GM21360 (cell line): ENCODE data around the gene SCUBE1.

Experiments
- ATAC-seq: cut with Tn5 transposase; IDR thresholded peaks from one replicate; pipeline ENCODE4 v1.9.1; 2021; ENCODE audit warnings: mild to moderate bottlenecking, moderate library complexity; ENCODE audit not compliant: unreplicated experiment

The SCUBE1 gene

GRCh38 chr22:43241699-43242386 is 101.3 kb downstream of the SCUBE1 start:
- ATAC-seq: no peak

GRCh38 chr22:43241138-43241597 is 102.0 kb downstream of the SCUBE1 start:
- ATAC-seq: no peak

GRCh38 chr22:43240614-43241013 is 102.6 kb downstream of the SCUBE1 start:
- no peak for ATAC-seq

DNA sequence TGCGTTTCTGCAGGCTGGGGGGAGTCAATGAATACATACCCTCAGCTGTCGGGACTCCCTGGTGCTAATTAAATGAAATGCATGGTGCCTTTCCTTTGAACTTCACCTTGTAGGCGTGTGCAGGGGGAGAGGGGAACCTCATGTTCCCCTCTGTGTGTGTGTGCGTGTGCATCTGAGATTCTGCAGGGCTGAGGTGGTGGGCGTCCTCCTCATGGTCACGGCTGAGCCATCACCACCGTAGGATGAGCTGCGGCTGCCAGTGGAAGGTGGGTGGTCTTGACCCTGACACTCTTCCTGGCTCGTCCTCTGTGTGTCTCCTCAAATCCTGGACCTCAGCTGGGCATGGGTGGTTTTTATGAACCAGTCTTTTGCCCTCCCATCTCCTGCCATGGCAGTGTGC is 103.2 kb downstream of the SCUBE1 start:
- no peak for ATAC-seq

DNA sequence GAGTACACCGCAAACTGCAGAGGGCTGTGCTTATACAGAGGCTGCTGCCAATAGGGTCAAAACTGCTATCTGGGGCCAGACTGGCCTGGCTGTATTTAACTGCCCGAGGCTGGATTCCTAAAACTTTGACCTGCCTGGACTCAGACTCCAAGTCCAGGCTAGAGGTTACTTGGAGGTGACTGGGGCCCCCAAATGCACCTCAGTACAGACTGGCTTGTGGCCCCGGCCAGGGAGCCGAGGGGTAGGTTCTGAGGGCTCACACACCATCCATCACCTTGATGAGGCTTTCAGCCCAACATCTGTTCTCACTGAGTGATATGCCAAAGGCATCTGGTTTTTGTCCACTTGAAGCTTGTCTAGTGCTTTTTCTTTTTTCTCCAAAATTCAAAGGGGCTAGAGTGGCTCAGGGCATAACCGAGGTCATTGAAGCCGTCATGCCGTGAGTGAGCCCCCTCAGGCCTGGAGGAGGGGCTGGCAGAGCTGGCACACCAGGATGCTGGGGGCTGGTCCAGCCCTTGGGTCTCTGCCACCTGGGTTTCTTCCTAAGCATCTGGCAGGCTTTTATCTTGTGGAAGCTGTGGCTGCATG is 103.9 kb downstream of the SCUBE1 start:
- ATAC-seq: no peak

DNA sequence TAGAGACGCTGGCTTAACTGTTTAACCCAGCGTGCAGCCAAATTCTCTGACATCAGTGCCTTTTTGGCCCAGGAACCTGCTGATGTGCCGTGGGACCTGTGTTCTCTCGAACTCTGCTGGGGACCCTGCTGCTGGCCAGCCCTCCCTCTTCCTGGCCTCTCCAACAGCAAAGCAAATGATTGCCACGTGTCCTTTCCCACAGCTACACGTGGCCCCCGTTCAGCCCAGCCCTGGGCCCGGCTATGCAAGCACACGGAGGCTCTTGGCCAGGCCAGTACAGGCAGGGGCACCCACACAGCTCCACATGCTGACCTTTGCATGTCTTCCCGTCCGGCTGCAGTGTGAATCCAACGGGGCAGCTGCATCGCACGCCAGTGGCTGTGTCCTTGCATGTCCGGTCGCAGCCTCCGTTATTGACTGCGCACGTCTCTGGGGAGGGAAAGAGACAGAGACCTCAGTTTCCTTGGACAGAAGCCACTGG is 104.6 kb downstream of the SCUBE1 start:
- no peak for ATAC-seq

DNA sequence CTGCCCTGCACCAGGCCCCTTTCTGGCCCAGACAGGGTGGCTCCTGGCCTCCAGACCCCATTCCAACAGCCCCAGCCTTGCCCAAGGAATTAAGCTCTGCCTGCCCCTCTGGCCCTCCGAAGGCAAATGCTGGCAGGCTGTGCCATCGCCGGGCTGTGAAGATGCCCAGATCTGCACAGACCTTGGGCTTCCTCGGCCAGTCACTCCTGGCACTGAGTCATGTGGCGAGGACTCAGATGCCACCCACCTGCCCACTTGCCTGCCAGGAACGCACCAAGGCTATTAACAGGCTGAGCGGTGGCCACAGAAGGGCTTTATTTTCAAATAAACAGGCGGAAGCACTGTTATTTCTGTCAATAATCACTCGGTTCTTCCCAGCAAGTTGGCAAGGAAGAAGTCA is 105.9 kb downstream of the SCUBE1 start:
- ATAC-seq: no peak

DNA sequence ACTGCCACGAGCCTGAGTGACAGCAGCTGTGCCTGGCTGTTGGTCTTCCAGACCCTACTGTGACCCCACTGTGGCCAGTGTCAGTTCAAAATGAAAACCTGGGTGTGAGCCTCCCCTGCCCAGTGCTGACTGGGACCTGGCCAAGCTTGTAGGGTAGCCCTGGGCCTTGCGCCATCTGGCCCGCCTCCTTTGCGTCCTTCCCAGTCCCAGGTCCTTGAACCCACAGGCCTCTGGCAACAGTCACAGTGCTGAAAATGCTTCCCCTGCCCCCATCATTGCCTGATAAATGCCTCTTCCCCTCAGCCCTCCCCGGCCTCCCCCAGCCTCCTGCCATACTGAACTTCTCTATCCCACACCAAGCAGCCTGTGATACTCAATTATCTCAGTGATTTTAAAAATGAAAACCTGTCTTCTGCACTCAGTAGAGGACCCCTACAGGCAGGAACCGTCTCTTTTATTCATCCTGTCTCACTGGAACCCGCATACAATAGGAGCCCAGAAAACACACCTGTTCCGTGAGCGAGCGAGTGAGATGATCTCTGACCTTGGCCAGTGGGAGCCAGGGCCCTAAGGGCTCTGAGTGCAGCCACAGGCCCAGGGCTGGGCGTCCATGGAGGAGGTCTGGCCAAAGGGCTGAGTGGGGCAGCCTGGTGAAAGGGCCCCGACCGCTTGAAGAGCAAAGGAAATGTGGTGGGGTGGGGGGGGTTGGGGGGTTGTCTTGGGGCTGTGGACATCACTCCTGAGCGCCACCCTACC is 106.6 kb downstream of the SCUBE1 start:
- no peak for ATAC-seq

- ATAC-seq: no peak
Measured at GRCh38 chr22:43235445-43236409, 107.4 kb downstream of the SCUBE1 start.

DNA sequence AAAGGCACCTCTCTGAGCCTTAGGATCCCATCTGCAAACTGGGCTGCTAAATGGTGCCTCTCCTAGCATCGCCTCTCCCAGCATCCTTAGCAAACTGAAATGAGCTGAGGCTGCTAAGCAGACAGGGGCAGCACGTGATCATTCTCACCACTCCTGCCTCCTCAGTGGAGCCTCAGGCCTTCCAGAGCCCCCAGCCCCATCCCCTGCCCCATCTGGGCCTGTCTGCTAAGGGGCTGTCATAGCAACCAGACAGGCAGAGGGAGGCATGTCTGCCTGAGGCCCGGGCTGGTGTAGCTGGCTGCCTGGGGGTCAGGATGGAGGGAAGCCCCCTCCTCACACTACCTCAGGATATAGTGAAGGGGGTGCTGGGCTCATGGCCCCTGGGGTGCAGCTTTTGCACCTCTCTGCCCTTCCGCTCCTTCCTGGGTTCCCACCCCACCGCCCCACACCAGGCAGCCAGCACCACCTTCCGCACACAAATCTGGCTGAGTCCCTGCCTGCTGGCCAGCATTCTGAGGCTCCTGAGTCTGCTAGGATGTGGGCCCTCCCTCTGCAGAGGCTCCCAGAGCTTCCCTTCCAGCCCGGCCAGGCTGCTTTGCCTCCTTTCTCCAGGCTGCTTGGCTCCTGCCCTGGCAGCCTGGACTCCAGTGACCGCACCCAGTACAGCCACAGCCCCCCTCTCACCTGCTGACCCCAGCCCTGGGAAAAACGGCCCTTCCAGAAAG is 108.7 kb downstream of the SCUBE1 start:
- ATAC-seq: no peak

DNA sequence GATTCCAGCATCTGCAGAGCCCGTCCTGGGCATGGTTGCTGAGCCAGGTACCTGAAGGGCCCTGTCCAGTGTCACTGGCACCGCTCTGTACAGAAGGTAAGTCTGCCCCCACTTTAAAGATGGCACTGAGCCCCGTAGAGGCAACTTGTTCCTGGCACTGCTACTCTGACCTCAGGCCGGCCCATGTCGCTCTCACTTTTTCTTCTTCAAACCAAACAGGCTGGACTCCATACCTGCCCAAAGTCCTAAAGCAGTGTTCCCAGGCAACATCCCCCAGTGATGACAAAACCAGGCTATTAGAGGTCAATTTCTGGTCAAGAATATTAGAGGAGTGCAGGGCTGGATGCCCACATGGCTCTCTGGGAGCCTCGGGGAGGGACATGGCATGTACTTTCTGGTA is 109.6 kb downstream of the SCUBE1 start:
- no peak for ATAC-seq

DNA sequence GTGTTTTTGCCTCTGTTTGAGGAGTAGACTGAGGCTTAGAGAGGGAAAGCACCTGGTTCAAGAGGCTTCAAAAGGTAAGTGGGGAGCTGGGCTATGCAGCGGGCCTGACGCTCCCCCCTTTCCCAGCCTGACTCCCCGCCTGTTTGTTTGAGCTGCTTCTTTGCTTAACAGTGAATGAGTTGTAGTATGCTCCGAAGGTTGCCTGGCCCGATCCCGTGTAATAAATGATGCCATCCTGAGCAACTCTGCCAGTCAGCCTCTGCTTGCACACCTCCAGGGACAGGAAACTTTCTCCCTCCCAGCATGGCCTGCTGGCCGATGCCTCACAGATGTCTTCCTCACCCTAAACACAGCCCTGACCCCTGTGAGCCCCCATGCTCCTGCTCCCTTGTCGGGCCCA is 110.7 kb downstream of the SCUBE1 start:
- no peak for ATAC-seq

DNA sequence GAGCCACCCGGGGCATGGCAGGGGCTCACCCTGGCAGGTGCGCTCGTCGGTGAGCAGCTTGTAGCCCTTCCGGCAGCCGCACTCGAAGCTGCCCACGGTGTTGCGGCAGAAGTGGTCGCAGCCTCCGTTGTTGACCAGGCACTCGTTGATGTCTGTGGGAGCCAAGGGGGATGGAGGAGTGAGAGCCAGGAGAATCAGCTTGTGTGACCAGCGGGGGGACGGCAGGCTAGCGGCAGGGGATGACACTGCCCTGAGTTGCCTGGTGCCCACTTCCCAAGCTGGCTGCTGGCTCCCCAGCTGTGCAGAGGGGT is 111.5 kb downstream of the SCUBE1 start:
- ATAC-seq: no peak

GRCh38 chr22:43230971-43231723 is 112.0 kb downstream of the SCUBE1 start:
- ATAC-seq: no peak

GRCh38 chr22:43230571-43230970 is 112.6 kb downstream of the SCUBE1 start:
- no peak for ATAC-seq

GRCh38 chr22:43228863-43229262 is 114.3 kb downstream of the SCUBE1 start:
- no peak for ATAC-seq

GRCh38 chr22:43228330-43228729 is 114.8 kb downstream of the SCUBE1 start:
- no peak for ATAC-seq

DNA sequence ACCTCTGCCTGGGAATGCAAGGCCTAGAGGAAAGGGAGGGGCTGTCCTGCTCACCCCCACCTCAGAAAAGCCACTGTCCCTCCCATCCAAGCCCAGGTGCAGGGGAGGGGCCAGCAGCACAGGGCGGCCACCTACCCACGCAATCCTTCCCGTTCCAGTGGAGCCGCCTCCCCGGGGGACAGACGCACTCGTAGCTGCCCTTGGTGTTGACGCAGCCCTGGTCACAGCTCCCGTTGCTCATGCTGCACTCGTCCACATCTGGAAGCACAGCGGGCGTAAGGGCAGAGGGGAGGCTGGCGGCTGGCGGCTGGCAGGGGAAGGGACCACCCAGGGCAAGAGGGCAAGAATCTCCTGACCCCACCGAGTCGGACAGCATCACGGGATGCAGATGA is 115.9 kb downstream of the SCUBE1 start:
- ATAC-seq: no peak

DNA sequence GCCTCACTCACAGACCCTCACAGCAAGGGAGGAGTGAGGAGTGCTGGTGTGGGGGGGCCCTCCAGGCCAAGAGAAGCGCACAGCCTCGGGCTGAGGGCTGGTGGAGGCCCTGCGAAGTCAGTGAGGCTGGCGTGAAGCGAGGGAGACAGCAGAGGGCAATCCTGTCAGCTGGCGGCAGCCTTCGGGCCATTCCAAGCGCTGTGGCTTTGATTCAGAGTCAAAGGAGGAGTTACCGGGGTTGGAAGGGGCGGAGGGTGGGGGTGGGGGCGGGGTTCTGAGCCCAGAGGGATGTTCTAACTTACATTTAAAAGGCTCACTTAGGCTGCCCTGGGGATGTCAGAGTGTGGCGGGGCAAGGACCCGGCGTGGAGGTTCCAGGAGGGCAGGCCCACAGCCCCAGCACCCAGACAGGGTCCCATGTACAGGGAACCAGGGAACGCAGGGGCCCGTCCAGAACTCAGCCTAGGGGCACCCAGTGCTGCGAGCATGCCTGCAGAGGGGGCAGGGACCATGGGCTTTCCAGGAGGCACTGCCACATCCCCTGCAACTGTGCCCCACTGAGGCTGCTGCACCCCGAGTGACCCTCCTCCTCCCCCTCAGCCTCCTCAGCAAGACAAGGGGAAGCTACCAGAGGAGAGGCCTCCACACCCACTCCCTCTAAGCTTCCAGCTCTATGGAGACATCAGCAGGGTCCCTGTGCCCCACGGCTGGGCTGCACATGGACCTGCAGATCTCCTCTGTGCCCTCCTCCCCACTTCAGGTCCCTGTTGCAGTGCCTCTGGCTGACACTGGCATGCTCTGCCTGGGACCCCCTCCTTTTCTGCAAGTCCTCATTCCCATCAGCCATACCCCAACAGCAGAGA is 116.6 kb downstream of the SCUBE1 start:
- ATAC-seq: no peak
